Osteoblast (primary cell): ENCODE data around the gene CFAP251. TPM values are rescaled to one million over a fixed set of nuclear protein-coding genes. Genes with fewer than 3 reads are reported as not detected.
"Not testable (repeated sequence)": the region's sequence is repeated elsewhere in the genome, so short reads cannot be mapped to it uniquely, and the experiment has no call there.

Source experiments
- DNase-seq: peaks from one replicate; pipeline ENCODE4 v3.0.0; 2011; ENCODE audit warnings: low spot score, mixed read lengths; ENCODE audit not compliant: insufficient read length; ENCODE audit errors: missing footprints
- H2AFZ ChIP-seq: 2 replicates; pipeline ENCODE4 v1.6.0; 2011; ENCODE audit warnings: mild to moderate bottlenecking, low read length
- H3K27ac ChIP-seq: 2 replicates; pipeline ENCODE4 v1.5.1; 2011; ENCODE audit warnings: mild to moderate bottlenecking, low read depth, low read length, moderate library complexity
- H3K27me3 ChIP-seq: 2 replicates; pipeline ENCODE4 v1.6.0; 2012; ENCODE audit warnings: mild to moderate bottlenecking, control low read depth, inconsistent platforms, low read length, moderate library complexity; ENCODE audit not compliant: insufficient read depth
- H3K36me3 ChIP-seq: 2 replicates; pipeline ENCODE4 v1.5.1; 2011; ENCODE audit warnings: mild to moderate bottlenecking, low read length, control low read depth, moderate library complexity; ENCODE audit not compliant: insufficient read depth
- H3K4me1 ChIP-seq: 2 replicates; pipeline ENCODE4 v1.5.1; 2011; ENCODE audit warnings: mild to moderate bottlenecking, low read length, control low read depth, moderate library complexity; ENCODE audit not compliant: insufficient read depth
- H3K4me2 ChIP-seq: 2 replicates; pipeline ENCODE4 v1.6.0; 2011; ENCODE audit warnings: mild to moderate bottlenecking, low read length; ENCODE audit not compliant: insufficient read depth
- H3K4me3 ChIP-seq: fragments of 200-600 bp; sonication (generic); 3 replicates; pipeline ENCODE4 v1.5.1; 2012; ENCODE audit warnings: mild to moderate bottlenecking, low read length, inconsistent platforms; ENCODE audit not compliant: insufficient read depth
- H3K79me2 ChIP-seq: 2 replicates; pipeline ENCODE4 v1.6.0; 2012; ENCODE audit warnings: mild to moderate bottlenecking, low read length, control low read depth, inconsistent platforms; ENCODE audit not compliant: insufficient read depth
- H3K9me3 ChIP-seq: 2 replicates; pipeline ENCODE4 v1.5.1; 2011; ENCODE audit warnings: low read depth, low read length, control low read depth
- H4K20me1 ChIP-seq: 2 replicates; pipeline ENCODE4 v1.6.0; 2012; ENCODE audit warnings: mild to moderate bottlenecking, low read length, control low read depth; ENCODE audit not compliant: insufficient read depth
- CTCF ChIP-seq: IDR thresholded peaks from 2 replicates; pipeline ENCODE4 v1.5.1; 2011; ENCODE audit warnings: mild to moderate bottlenecking, low read depth, low read length, moderate library complexity; ENCODE audit errors: extremely low read depth
- total RNA-seq: library from RNA; depleted of rRNA; stranded (reverse); fragments of >200 nt; gene quantifications from 2 replicates; pipeline ENCODE4 v1.2.3, GENCODE V29; 2012

The CFAP251 gene
- total RNA-seq, 1 donor, result 4.3 TPM

GRCh38 chr12:121883315-121883660 is 35.1 kb upstream of the CFAP251 start:
- H3K27me3 ChIP-seq, result no peaks in the 10 kb centered on the region
- no peak overlapping the region for H3K4me2 ChIP-seq
- no peak for TF ChIP-seq CTCF
- H3K79me2 ChIP-seq, result no peaks in the 10 kb centered on the region
- H4K20me1 ChIP-seq, result no peaks in the 10 kb centered on the region
- H3K36me3 ChIP-seq, result no peaks in the 10 kb centered on the region
- no peak overlapping the region for H3K27ac ChIP-seq
- H2AFZ ChIP-seq, result peak overlapping the region; percentile 32
- H3K4me3 ChIP-seq, result no peak overlapping the region
- H3K4me1 ChIP-seq, result no peaks in the 10 kb centered on the region
- DNase-seq, result no peak
- no peaks in the 10 kb centered on the region for H3K9me3 ChIP-seq

- not testable (repeated sequence) for H3K27ac ChIP-seq, H3K9me3 ChIP-seq, H3K27me3 ChIP-seq, H3K4me2 ChIP-seq, H3K4me3 ChIP-seq, H3K36me3 ChIP-seq, H4K20me1 ChIP-seq, H2AFZ ChIP-seq, DNase-seq
- Histone ChIP-seq H3K79me2 (peaks cover 12% of the 10 kb centered on the region), H3K4me1 (peaks cover 10% of the 10 kb centered on the region)
Observed at GRCh38 chr12:121885129-121885528, 33.3 kb upstream of the CFAP251 start.

- peak; percentile 62 for TF ChIP-seq CTCF
- DNase-seq, result no peak
- Histone ChIP-seq H3K4me1 (peaks cover 17% of the 10 kb centered on the region), H3K9me3 (no peaks in the 10 kb centered on the region), H3K4me3 (peak overlapping the region; percentile 91), H3K79me2 (peaks cover 38% of the 10 kb centered on the region), H3K4me2 (peak overlapping the region; percentile 94), H2AFZ (peak overlapping the region; percentile 80), H3K27ac (peak overlapping the region; percentile 92), H3K27me3 (no peaks in the 10 kb centered on the region), H4K20me1 (peaks cover 8% of the 10 kb centered on the region), H3K36me3 (peaks cover 4% of the 10 kb centered on the region)
Observed at GRCh38 chr12:121888083-121888477, 30.3 kb upstream of the CFAP251 start.

GRCh38 chr12:121888478-121889273 is 29.7 kb upstream of the CFAP251 start, which contains the start of gene PSMD9:
Gene PSMD9 (plus strand): TSS chr12:121888790. CDS start chr12:121888857, 67 bp downstream.
- H4K20me1 ChIP-seq, result peaks cover 14% of the 10 kb centered on the region
- peak; percentile 93 for DNase-seq
- peaks cover 23% of the 10 kb centered on the region for H3K4me1 ChIP-seq
- H2AFZ ChIP-seq, result peak within 1 kb of the TSS; percentile 93
- peak within 1 kb of the TSS; percentile 91 for H3K4me3 ChIP-seq
- H3K79me2 ChIP-seq, result peaks cover 44% of the 10 kb centered on the region
- TF ChIP-seq CTCF, result peak; percentile 73
- no peaks in the 10 kb centered on the region for H3K27me3 ChIP-seq
- H3K27ac ChIP-seq, result peak within 1 kb of the TSS; percentile 92
- peaks cover 4% of the 10 kb centered on the region for H3K36me3 ChIP-seq
- H3K4me2 ChIP-seq, result peak within 1 kb of the TSS; percentile 94
- no peaks in the 10 kb centered on the region for H3K9me3 ChIP-seq
